ENCODE measurements around the gene ADRA2B.

ADRA2B gene

GRCh38 chr2:96120991-96121390 is 4.6 kb upstream of the ADRA2B start:
- H2AFZ ChIP-seq (ENCODE audit: low read length) = no peak overlapping the region
- no peak overlapping the region for H3K9ac ChIP-seq (ENCODE audit: low read depth, low read length, poor library complexity, severe bottlenecking)
- no peaks in the 10 kb centered on the region for H3F3A ChIP-seq (ENCODE audit: low read depth)
- no peaks in the 10 kb centered on the region for H3K4me1 ChIP-seq (ENCODE audit: insufficient read depth, low read length, poor library complexity, severe bottlenecking)
- no peaks in the 10 kb centered on the region for H3K79me2 ChIP-seq (ENCODE audit: insufficient read depth, low read length)
- no peak overlapping the region for H3K4me3 ChIP-seq (ENCODE audit: low read length, poor library complexity, severe bottlenecking)
- no peak overlapping the region for H3K4me2 ChIP-seq (ENCODE audit: low read depth, low read length, poor library complexity, severe bottlenecking)
- H3K27me3 ChIP-seq (ENCODE audit: insufficient read depth, low read length, poor library complexity, severe bottlenecking) = no peaks in the 10 kb centered on the region
- no peaks in the 10 kb centered on the region for H4K20me1 ChIP-seq (ENCODE audit: insufficient read depth, low read length, poor library complexity, severe bottlenecking)
- no peaks in the 10 kb centered on the region for H3K9me2 ChIP-seq (replicated peaks; ENCODE audit: low read depth, low read length)
- no peaks in the 10 kb centered on the region for H3K9me3 ChIP-seq (ENCODE audit: insufficient read depth, low read depth, low read length)
- H3K36me3 ChIP-seq (ENCODE audit: insufficient read depth, low read length) = no peaks in the 10 kb centered on the region
- TF ChIP-seq CTCF (conservative IDR thresholded peaks at IDR 0.05; ENCODE audit: low read length) (no peak), EZH2phosphoT487 (IDR thresholded peaks at IDR 0.05; ENCODE audit: borderline replicate concordance) (no peak)

GRCh38 chr2:96120091-96120720 is 3.8 kb upstream of the ADRA2B start:
- no peaks in the 10 kb centered on the region for H3K79me2 ChIP-seq (ENCODE audit: insufficient read depth, low read length)
- no peak overlapping the region for H3K9ac ChIP-seq (ENCODE audit: low read depth, low read length, poor library complexity, severe bottlenecking)
- H3K27me3 ChIP-seq (ENCODE audit: insufficient read depth, low read length, poor library complexity, severe bottlenecking) = no peaks in the 10 kb centered on the region
- no peak overlapping the region for H2AFZ ChIP-seq (ENCODE audit: low read length)
- no peaks in the 10 kb centered on the region for H3F3A ChIP-seq (ENCODE audit: low read depth)
- H3K36me3 ChIP-seq (ENCODE audit: insufficient read depth, low read length) = no peaks in the 10 kb centered on the region
- TF ChIP-seq CTCF (conservative IDR thresholded peaks at IDR 0.05; ENCODE audit: low read length) = no peak
- no peak for TF ChIP-seq EZH2phosphoT487 (IDR thresholded peaks at IDR 0.05; ENCODE audit: borderline replicate concordance)
- H3K9me3 ChIP-seq (ENCODE audit: insufficient read depth, low read depth, low read length) = no peaks in the 10 kb centered on the region
- no peaks in the 10 kb centered on the region for H4K20me1 ChIP-seq (ENCODE audit: insufficient read depth, low read length, poor library complexity, severe bottlenecking)
- H3K4me2 ChIP-seq (ENCODE audit: low read depth, low read length, poor library complexity, severe bottlenecking) = no peak overlapping the region
- no peak overlapping the region for H3K4me3 ChIP-seq (ENCODE audit: low read length, poor library complexity, severe bottlenecking)
- H3K4me1 ChIP-seq (ENCODE audit: insufficient read depth, low read length, poor library complexity, severe bottlenecking) = no peaks in the 10 kb centered on the region
- H3K9me2 ChIP-seq (replicated peaks; ENCODE audit: low read depth, low read length) = no peaks in the 10 kb centered on the region

GRCh38 chr2:96119389-96119751 is 3.0 kb upstream of the ADRA2B start:
- no peak overlapping the region for H3K4me3 ChIP-seq (ENCODE audit: low read length, poor library complexity, severe bottlenecking)
- no peaks in the 10 kb centered on the region for H3K36me3 ChIP-seq (ENCODE audit: insufficient read depth, low read length)
- no peak overlapping the region for H3K9ac ChIP-seq (ENCODE audit: low read depth, low read length, poor library complexity, severe bottlenecking)
- H2AFZ ChIP-seq (ENCODE audit: low read length) = no peak overlapping the region
- H3K9me2 ChIP-seq (replicated peaks; ENCODE audit: low read depth, low read length) = no peaks in the 10 kb centered on the region
- H3K9me3 ChIP-seq (ENCODE audit: insufficient read depth, low read depth, low read length) = no peaks in the 10 kb centered on the region
- no peaks in the 10 kb centered on the region for H3K79me2 ChIP-seq (ENCODE audit: insufficient read depth, low read length)
- H3K27me3 ChIP-seq (ENCODE audit: insufficient read depth, low read length, poor library complexity, severe bottlenecking) = no peaks in the 10 kb centered on the region
- H3K4me2 ChIP-seq (ENCODE audit: low read depth, low read length, poor library complexity, severe bottlenecking) = no peak overlapping the region
- no peak for TF ChIP-seq EZH2phosphoT487 (IDR thresholded peaks at IDR 0.05; ENCODE audit: borderline replicate concordance)
- no peak for TF ChIP-seq CTCF (conservative IDR thresholded peaks at IDR 0.05; ENCODE audit: low read length)
- H3K4me1 ChIP-seq (ENCODE audit: insufficient read depth, low read length, poor library complexity, severe bottlenecking) = no peaks in the 10 kb centered on the region
- no peaks in the 10 kb centered on the region for H4K20me1 ChIP-seq (ENCODE audit: insufficient read depth, low read length, poor library complexity, severe bottlenecking)
- H3F3A ChIP-seq (ENCODE audit: low read depth) = no peaks in the 10 kb centered on the region
